ENCODE results near the gene DNAAF3.
"Not testable (repeated sequence)": the region's sequence is repeated elsewhere in the genome, so short reads cannot be mapped to it uniquely, and the experiment has no call there.

DNAAF3 gene

DNA sequence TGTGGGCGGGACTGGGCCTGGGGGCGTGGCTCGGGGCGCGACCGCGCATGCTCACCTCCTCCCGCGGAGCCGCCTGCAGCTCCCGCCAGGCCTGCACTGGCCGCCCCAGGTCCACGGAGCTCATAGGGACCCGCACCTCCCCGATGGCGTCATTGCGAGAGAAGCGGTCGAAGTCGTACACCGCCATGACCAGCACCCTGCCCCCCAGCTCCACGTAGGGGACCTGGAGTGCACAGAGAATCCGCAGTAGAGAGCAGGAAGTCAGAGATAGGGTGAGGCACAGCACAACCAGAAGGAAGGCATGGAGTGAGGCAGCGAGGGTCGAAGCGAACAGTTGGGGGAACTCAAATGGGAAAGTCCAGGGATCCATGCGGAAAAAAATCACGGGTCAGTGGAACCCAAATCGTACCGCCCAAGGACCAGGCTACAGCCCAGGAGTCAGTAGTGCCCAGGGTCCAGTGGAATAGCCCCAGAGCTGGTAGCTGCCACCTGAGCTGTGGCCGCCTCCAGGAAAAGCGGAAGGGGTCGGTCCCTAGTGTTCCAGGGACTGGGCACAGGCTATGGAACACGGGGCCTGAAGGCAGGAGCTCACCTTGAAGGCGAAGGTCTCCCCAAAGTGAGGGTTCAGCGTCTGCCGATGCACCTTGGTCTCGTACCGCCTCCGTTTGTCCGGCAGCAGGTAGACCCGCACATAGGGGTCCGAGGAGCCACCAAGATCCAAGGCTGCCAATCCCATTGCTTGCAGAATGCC is 8.9 kb upstream of the DNAAF3 start:
- no peak for DNase-seq (ENCODE audit: low read depth)

GRCh38 chr19:55174425-55175116 is 8.2 kb upstream of the DNAAF3 start:
- DNase-seq (ENCODE audit: low read depth): no peak

- DNase-seq (ENCODE audit: low read depth): peak; percentile 71
Observed at GRCh38 chr19:55173714-55174409, 7.4 kb upstream of the DNAAF3 start.

GRCh38 chr19:55173186-55173713 is 6.8 kb upstream of the DNAAF3 start:
- no peak for DNase-seq (ENCODE audit: low read depth)

DNA sequence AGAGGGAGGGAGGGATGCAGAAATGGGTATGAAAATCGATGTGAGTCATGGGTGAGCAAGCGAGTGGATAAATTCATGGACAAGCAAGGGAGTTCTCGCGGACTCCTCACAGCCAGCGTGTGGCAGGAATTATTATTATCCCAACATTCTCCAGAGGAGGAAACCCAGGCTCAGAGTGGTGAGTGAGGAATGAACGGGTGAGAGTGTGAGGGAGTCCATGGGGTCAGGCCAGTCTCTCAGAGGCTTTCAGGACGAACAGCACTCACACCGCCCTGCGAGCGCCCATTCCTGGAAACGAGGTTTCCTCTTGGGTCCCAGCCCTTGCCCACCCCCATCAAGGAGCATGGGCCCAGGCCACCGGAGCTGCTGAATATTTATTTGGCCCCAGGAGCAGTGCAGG is 6.3 kb upstream of the DNAAF3 start:
- peak; percentile 77 for DNase-seq (ENCODE audit: low read depth)

DNA sequence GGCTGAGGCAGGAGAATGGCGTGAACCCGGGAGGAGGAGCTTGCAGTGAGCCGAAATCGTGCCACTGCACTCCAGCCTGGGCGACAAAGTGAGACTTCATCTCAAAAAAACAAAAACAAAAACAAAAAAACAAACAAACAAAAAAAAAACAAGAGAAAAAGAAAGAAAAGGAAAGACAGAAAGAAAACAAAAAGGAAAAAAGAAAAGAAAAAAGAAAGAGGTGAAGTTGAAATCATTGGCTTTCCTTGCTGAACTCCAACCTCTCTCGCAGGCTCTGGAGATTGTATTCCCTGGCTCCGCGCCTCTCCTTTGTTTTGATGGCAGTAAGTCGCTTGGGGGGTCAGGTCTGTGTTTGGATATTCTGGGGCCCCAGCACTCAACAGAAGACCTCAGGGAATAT is 5.9 kb upstream of the DNAAF3 start:
- not testable (repeated sequence) for DNase-seq (ENCODE audit: low read depth)

DNA sequence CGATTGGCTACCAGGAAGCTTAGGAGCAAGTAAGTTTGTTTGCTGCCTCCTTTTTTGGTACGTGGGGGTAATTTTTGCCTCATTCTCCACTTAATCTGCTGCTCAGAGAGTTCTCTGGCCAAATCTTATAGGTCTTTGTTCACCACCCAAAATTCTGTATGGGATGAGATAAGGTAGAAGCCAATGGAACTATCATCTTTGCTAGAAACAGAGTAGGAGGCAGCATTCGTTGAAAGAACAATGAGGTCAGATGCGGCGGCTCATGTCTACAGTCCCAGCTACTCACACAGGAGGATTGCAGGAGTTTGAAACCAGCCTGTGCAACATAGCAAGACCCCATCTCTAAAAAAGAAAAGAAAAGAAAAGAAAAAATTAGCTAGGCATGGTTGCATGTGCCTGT is 5.0 kb upstream of the DNAAF3 start:
- no peak for DNase-seq (ENCODE audit: low read depth)

DNA sequence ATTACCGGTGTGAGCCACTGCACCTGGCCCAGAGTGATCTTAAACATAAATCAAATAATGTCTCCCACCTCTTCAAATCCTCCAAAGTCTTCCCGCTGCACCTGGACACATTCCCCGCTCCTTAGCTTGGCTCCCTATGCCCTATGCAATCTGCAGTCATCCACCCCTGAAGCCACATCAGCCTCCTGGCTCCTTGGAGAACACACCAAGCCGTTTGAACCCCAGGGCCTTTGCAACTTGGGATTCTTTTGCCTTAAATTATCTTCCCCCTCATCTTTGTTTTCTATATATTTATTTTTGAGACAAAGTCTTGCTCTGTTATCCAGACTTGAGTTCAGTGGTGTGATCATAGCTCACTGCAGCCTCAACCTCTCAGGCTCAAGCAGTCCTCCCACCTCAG is 2.7 kb upstream of the DNAAF3 start:
- no peak for DNase-seq (ENCODE audit: low read depth)

DNA sequence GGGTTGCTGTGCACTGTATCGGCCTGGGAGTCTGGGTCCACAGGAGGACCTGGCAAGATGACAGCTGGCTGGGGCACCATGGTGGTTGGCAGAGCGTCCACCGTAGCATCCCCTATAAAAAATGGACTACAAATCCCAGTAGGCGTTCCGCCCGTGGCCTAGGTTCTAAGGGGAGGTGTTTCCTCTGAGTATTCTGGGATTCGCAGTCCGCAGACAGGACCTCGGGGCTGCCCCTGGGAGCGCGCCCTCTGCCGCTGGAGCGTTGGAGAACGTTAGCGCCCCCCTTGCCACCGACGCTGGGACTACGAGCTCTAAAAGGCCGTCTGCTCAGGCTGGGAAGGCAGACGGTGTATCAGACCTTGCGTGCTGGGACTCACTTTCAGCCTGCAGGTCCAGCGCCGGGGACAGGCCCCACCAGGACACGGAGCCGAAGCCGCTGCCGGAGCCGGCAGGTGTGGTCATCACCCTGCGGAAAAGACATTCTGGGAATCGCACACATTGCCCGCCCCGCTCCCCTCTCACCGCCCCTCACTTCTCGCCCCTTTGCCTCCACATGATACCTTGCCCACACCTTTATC is 372 bp downstream of the DNAAF3 start:
- DNase-seq (ENCODE audit: low read depth): peak; percentile 63

GRCh38 chr19:55161571-55162322 is 4.7 kb downstream of the DNAAF3 start:
- no peak for DNase-seq (ENCODE audit: low read depth)

- DNase-seq (ENCODE audit: low read depth): no peak
Observed at GRCh38 chr19:55160986-55161365, 5.4 kb downstream of the DNAAF3 start.

DNA sequence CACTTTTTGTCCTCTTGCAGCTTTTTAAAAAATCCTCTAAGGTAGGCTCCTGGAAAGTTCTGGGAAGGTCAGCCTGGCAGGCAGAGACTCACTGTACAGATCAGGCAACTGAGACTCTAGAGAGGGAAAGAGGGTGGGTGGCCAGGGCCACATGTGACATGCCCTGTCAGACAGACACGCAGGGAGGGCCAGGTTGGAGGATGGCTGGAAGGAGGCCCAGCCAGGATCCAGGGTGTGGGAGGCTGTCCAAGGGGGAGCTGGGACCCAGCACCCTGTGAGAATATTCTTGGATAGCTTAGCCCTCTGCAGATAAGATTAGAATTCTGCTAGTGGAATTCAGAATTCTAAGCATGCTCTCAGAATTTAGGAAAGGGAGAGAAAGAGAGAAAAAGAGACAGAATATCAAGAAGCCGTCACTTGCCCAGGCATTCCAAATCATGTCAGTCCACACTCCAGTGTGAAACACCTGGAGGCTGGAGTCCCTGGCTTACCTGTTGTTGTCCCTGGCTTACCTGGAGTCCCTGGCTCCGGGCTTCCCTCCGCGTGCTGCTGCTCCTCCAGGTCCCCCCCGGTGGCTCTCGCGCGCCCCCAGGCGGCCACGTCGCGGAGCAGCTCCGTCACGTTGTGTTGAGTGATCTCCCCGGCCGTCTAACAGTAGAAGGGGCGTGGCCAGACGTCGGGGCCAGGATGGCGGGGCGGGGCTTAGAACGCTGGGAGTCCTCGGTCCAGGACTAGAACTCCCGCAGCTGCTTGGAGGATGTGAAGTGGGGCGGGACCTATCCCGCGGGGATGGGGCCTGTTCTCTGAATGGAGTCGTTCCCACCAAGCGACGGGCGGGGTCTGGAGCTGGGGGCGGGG is 6.1 kb downstream of the DNAAF3 start:
- DNase-seq (ENCODE audit: low read depth): peak; percentile 59

- no peak for DNase-seq (ENCODE audit: low read depth)
Observed at GRCh38 chr19:55158848-55159749, 7.3 kb downstream of the DNAAF3 start.

- no peak for DNase-seq (ENCODE audit: low read depth)
Observed at GRCh38 chr19:55158423-55158822, 8.0 kb downstream of the DNAAF3 start.

DNA sequence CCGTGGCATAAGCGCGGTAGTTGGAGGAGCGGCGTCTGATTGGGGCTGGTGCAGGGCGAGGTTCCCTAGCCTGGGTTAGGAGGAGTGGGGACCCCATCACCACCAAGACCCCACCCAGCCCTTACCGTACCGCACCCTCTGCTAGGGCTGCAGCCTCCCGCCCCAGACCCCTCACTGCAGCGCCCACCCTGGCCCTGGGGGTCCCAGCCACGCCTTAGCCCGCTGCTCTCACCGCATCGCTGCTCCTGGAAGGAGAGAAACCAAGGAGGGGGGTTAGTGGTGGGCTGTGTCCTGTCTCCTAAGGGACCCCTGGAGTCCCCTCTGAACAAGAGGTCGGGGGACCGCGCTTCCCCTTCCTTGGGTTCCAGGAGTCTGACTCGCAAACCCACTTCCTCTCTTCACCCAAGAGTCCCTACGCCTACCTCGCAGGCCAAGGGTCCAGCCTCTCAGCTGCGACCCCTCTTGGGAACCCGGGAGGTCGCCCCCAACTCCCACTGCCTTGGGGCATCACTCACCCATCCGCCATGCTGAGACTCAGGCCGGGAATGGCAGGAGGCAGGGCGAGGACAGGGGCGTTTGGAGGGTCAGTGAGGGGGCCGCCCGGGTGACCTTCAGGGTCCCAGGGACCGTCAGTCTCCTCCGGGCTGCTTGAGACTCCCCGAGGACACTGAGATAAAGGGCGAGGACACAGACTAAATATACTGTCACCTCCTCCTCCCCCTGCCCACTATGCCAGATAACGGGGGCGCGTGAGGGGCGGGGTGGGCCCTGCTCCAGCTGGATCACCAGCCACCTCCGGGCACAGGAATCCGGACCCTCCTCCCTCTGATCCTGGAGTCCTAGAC is 9.1 kb downstream of the DNAAF3 start, which contains the start of gene TNNI3:
Gene TNNI3, minus strand, starts transcription at position 669 of the 845 bp plus-strand sequence. Its CDS starts 143 bp downstream, at position 526.
- no peak for DNase-seq (ENCODE audit: low read depth)

DNA sequence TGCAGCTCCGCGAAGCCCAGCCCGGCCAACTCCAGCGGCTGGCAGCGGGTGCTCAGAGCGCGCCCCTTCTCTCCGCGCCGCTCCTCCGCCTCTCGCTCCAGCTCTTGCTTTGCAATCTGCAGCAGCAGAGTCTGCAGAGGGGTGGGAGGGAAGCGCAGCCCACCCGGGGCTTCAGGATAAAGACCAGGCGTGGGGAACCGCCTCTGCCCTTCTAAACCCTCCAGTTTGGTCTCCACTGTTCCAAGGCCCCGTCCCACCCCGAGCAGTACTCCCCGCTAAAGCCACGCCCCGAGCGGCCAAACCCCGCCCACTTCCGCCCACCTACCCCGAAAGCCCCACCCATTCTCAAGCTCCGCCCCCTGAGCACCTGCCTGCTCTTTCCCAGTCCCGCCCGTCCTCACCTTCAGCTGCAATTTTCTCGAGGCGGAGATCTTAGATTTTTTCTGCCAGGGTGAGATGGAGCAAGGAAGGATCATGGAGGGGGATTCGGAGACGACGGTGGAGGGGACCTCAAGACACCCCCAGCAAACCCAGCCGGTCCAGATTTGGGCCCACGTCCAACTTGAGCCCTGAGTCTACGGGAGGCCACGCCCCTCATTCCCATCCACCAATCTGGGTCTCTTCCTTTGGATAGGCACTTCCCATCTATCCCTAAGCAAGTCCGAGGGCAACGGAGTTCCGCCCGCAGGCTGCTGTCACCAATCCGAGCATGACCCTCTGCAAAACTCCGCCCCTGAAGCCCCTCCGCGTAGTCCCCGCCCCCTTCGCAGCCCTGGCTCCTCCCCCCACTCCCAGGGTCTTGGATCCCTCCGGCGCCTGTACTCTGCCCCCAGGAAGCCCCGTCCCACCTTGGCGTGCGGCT is 10.0 kb downstream of the DNAAF3 start:
- DNase-seq (ENCODE audit: low read depth): no peak

DNA sequence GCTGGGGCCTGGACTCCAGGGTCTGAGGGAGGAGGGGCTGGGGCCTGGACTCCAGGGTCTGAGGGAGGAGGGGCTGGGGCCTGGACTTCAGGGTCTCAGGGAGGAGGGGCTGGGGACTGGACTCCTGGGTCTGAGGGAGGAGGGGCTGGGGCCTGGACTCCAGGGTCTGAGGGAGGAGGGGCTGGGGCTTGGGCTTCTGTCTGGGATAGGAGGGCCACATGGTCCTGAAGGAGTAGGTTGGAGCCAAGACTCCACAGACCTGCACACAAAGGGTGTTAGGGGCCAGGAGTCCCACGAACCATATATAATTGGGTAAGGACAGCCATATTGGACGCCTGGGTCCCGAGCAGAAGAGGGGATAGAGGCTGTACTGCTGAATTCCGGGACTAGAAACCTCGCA is 10.6 kb downstream of the DNAAF3 start:
- not testable (repeated sequence) for DNase-seq (ENCODE audit: low read depth)
